ENCODE results near the gene ERC2.

The ERC2 gene

DNA sequence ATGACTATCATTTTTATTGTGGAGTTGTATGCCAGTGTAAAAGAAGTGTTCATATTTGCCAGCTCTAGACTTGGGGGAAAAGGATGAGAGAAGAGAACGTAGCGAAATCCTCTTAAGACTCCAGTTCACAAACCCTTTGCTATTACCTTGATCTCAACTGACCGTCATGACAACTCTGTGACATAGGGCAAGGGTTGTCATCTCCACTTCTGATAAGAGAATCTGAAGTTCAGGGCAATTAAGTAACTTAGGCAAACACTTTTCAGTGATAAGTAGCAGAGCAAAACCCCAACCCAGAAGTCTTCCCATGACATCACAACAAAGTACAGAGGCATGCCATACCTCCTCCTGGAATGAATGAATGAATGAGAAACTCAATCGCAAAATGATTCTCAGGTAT is 940.9 kb downstream of the ERC2 start:
- DNase-seq: no peak

DNA sequence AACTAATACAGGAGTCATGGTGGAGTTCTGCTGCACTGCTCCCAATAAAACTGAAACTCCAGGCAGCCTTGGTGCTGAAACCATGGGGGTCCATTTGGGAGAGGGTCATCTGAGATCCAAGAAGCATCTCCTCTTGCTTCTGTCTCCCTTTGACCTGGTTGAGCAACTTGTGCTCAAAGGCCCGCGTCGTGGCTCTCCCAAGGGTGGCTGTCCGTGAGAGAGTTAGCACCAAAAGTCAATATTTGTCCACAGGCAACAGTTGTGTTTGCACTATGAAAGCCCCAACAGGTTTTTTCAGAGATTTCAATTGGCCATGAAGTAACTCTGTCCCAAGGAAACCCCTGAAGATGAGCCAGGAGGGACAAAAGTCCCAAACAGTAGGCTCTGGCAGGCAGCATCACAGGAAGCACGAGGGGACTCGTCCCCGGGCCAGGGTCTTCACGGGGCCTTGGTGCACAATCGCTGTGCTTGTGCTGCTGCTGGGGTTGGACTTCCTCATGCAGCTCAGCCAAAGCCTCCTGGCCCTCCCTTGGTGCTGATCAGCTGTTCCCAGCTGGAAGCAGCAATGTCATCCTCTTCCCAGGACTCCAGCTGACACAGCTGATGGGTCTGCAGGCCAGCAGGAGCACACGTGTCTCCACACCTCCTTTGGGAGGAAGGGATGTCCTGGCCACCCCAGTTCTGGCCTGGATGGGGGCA is 941.8 kb downstream of the ERC2 start:
- no peak for DNase-seq

DNA sequence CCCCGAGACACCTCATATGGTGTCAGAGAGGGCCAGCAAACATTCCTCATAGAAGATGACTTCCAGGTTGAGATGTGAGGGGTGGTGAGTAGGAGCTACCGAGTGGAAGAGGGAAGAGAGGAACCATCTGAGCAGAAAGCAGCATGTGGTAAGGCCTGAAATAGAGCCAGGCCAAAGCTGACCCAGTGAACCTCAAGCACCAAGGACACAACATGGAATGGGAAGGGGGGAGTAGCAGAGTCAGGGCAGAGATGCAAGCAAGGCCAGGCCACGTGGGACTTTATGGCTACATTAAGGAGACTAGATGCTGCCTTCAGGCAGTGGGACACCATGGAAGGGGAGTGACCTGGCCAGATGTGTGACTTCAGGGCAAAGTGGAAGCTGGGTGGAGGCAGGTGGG is 942.8 kb downstream of the ERC2 start:
- no peak for DNase-seq

DNA sequence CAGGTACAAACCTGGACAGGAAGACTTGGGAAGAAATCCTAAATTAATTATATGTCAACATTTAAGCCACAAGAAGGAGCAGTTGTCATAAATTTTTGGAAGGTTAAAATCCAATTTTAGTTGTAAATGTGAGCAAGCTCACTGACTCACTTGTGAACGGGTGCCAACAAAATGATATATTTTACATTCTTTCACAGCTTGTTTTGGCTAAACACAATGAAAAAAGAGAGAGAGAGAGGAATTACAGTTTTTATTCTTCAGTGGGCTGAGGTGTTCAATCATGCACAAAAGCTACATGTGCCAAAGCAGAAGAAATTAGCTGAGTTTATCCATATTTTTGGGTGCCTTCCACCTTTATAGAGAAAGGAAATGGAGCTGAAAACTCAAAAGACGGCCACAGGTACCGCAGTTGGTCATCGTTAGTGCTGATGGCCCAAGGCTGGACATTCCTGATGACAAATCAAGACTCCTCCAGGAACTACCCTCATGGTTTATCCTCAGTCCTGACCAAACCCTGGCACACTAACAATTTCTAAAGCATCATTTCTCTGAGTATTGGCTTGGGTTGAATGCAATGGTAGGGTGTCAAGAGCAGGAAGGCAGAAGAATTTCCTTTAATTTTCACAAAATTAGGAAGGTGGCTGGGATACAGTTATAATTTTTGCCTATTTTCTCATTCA is 943.6 kb downstream of the ERC2 start:
- no peak for DNase-seq

DNA sequence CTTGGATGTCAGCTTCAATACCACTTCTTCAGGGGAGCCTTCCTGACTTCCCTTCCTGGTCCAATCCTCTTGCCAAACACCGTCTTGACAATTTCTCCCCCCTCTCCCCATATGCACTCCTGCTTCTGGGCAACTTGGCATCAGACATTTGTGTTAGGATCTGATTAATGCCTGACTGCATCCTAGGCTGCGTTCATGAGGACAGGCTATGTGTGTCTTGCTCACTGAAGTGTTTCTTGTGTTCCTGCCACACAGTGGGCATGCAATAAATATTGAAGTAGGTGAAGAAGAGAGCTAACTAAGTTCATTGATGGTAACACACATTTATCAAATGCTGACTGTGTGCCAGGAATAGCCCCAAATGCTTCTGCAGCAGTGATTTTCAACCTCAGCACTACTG is 944.8 kb downstream of the ERC2 start:
- no peak for DNase-seq

DNA sequence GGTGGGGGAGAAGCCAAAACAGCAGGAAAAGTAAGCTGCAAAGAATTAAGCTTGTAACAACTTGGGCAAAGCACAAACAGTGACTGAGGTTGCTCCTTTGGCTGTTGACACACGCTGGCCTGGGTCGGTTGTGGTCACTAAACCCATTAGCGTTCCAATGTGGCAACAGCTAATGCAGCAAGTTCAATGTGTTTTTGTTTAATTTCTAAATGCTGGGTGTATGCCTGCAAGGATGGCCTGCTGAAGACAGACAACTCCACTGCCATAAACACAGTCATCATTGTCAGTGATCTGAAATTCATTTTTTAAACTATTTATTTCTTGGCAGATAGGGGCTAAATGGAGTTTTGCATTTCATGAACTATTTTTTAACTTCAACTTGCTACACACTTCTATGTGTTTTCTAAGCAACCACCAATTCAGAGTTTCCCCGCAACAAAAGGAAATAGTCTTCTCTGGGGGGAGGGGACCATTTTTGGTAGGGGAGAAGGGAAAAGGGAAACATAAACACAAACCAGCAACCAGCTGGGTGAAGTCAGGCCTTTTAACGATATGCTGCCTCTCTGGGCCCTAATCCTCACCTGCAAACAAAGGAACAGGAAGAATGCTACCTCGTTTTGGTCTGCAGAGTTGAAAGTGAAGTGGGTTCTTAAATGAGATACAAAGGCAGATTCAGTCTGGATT is 946.4 kb downstream of the ERC2 start:
- DNase-seq: no peak

DNA sequence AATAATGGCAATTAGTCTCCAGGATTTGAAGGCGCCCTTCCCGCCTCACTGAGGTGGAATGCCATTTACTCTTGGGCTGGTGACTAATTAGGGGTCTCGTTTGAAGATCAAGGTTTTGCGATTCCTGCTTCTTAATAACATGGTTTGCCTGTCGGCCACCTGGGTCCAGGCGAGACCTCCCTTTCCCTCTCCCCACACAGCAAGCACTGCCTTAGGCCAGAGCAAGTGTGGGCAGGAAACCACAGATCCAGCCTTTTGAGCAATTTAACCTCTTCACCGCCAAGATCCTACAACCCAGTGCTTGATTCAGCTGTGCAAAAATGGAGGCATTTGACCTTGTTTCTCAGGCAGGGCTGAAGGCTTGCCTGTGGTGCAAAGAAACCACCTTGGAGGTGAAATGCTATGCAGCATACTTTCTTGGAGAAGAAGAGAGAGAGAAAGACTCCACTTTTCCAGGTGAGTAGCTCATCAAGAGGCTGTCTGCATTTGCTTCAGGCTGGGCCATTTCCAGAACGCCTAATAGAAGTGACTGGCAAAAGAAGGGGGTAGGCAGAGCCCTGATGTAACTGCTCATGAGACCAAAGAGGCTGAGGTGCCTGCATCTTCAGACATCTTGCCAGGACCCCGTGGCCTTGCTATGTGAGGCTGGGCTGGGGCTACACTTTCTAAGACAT is 947.1 kb downstream of the ERC2 start:
- no peak for DNase-seq

DNA sequence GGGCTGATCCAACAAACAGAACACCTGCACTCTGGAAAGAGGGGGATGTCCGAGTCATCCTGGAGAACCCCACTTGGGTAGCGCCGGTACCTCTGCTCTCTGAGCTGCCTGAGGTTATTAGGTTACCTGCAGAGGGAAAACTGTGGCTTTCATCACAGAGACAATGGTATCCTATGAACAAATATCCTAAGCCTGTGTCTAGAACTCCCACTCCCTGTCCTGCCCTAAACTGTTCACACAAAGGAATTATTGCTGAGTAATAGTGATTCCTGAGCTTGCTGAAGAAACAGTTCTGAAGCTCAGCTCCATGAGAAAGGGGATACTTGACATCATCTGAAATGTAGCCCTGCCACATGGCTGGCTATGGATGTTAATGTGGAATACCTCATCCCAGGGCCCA is 949.2 kb downstream of the ERC2 start:
- no peak for DNase-seq

DNA sequence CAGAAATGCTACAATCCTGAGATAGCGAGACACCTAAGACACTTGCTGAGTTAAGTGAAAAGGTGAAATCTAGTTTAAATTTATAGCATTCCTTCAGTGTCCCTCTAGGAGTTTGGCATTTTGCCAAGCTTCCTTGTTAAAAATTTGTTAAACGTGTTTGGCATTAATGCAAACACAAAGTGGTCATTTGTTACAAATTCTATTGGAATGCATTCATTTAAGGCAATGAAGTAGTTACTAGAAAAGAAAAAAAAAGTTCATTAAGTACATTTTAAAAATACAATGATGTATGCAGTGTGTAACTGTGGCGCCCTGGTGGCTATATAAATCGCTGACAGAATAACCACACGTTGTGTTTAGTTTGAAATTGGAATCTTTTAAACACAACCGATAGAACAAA is 949.8 kb downstream of the ERC2 start:
- no peak for DNase-seq

DNA sequence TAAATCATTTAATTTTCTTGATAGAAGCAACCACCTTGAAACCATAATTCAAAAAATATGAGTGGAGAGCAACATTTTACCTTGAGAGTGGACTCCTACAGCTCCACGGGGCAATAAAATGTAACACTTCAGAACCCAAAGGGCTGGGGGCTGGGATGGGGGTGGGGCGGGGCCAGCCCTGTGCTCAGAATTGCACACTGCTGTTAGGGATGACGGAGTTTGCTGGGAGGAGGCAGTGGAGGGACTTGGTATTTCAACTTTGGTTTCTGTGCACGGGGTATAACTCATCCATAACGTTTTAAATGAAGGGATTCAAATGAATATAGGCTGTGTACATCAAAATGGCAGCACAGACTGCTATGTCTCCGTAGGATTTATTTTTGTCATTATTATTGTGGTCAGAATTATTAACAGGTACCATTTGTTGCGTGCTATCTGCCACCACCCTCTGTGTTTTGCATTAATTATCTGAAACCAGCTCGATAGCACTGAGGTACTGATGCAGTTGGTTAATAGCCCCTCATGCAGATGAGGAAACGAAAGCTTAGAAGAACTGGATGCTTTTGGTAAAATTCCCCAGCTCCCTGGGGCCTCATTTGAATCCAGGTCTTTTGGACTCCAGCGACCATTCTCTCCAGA is 951.8 kb downstream of the ERC2 start:
- DNase-seq: no peak

DNA sequence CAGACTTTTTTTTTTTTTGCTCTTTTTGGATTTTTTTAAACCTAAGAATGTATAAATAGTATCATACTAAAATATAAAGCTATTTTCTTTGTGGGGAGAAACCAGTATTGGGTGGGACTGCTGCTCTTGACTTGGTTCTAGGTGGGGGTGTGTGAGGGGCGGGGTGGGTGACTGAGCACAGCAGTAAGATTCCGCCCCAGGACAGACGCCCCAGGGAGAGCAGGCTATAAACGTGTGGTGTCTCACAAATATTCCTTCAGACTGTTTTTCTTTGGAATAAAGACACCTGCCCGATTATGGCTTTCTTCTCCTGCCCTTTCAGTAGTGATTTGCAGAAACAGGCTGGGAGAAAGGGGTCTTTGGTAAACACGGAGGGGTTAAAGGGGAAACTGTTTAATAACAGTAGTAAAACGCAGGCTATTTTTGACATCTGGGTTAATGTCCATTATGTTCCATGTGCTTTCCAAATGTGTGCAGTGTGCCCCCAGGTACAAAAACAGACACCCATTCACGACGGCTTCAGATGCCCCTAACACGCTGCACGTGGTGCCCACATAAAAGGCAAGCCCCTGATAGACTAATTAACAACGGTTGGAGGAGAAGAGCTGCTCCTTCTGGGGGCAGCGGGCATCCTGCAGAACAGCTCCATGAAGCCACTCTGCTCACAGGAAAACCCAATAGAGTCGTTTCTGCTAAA is 952.6 kb downstream of the ERC2 start:
- DNase-seq: no peak

DNA sequence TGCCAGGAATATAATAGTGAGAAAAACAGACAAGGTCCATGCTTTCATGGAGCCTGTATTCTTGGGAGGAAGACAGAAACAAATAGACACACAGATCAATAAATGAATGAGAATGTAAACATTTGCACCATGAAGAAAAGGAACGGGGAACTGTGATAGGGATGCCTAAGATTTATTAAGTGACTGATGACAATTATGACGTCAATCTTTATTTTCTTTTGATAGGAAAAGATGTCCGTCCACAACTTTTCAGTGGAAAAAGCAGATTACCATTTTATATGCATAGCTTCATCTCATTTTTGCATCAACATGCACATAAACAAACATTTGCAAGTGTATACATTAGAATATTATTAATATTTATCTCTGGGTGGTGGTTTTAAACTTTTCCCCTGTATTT is 953.3 kb downstream of the ERC2 start:
- DNase-seq: no peak

DNA sequence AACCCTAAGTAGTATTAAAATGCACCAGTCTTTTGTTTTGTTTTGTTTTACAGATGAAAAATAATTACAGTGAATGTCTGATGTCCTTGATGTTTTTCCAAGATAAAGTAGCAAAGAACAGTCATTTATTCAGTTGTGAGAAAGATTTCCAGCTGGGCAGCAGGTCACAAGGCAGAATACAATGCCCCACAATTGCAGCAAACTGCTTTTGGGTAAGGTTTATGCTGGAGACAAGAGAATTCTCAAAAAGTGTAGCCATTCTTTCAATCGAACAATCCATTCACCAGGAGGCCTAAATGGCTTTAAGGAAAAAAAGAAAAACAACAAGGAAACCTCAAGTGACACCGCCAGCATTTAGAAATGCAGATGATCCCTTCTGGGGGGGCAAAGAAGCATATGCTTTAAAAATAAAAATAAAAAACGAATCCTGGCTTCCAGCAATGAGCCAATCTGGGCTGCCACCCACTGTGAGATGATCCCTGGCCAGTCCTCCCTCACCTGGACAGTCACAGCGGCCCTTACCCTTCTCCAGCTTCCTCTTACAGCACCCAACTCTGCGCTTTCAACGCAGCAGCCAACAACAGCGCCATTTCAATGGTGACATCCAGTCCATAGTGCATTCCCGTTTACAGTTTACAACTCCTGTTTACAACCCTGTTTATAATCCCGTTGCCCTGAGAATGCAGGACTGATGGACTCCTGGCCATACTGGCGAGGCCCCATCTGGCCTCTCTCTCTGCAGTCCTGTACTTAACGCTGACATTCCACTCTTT is 955.5 kb downstream of the ERC2 start:
- DNase-seq: no peak

DNA sequence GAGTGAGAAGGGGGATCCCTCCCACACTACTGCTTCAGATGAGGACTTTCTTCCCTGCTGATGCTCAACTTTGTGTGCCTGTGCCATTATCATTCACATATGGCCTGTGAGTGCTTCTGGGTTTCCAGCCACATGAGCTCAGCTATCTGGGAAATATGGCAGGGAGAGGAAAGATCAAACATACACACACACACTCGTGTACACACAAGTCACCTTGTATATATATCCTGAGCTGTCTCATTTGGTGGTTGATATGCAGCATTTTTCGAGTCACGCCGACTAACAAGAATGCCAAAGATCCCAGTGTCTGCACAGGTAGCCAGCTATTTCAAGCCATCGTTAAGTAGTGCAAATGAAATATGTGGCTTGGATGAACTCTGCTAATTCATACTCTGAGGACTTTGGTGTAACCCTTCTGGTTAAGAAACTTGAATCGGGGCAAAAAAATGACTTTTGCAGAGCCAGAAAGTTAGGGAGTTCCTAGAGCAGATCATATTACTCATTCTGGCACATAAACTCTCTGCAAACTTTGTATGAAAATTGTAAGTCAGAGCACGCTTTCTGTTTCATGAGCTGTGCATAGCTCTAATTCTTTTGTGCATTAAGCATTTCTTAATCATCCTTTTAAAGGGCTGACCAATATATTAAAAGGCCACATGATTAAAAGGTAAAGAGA is 956.2 kb downstream of the ERC2 start:
- no peak for DNase-seq

DNA sequence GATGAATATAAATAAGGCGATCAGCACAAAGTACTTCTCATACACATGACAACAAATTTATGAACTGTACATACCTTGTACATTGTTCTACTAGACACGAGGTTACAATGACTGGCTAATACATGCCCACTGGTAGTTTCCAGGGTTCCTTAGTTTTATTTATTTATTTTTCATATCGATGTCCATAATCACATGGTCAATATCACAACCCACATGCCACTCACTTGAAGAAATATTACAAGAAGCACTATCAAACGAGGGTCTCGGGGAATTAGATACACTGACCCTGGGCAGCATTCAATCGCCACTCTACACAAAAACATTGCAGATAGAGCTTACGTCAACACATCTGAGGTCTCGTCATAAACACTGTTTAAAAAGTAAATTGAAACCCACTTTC is 959.9 kb downstream of the ERC2 start:
- DNase-seq: no peak

DNA sequence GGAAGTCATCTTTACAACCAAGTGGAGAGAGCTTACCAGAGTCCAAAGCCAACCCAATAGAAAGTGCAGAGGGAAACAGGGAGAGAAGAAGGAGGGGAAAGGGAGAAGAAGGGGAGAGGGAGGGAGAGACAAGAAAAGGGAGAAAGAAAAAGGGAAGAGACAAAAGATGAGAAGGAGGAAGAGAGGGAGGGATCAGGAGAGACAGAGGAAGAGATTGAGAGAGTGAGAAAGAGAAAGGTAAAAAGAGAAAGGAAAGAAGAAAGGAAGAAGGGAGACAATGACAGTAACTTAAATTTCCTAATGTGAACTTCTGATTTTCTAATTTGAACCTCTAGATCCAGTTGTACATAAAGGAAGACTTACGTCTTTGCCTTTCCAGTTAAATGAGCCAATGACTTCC is 960.5 kb downstream of the ERC2 start:
- no peak for DNase-seq

DNA sequence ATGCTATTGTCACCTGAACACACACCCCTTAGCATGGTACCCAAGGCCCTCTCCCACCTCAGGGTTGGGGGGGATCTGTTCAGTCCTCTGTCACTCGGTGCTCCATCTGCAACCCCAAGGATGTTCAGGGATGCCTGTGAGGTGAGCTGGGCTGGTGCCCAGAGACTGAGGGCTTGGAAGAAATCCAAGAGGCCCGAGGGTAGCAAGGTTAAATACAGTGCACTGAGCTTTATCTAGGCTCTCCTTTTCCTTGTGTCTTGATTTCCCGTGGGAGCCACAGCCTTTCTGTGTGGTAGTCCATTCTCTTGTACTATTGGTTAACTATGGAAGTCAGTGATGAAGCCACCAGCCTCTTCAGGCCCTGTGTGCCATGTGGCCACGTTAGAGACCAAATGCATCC is 962.5 kb downstream of the ERC2 start:
- no peak for DNase-seq

DNA sequence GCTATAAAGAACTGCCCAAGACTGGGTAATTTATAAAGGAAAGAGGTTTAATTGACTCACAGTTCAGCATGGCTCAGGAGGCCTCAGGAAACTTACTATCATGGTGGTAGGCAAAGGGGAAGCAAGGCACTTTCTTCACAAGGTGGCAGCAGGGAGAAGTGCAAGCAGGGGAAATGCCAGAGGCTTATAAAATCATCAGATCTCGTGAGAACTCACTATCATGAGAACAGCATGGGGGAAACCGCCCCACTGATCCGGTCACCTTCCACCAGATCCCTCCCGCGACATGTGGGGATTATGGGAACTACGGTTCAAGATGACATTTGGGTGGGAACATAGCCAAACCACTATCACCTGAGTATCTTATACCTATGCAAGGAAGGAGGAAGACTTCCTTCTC is 963.2 kb downstream of the ERC2 start:
- peak in 1 of 2 experiments; percentile 26 for DNase-seq

DNA sequence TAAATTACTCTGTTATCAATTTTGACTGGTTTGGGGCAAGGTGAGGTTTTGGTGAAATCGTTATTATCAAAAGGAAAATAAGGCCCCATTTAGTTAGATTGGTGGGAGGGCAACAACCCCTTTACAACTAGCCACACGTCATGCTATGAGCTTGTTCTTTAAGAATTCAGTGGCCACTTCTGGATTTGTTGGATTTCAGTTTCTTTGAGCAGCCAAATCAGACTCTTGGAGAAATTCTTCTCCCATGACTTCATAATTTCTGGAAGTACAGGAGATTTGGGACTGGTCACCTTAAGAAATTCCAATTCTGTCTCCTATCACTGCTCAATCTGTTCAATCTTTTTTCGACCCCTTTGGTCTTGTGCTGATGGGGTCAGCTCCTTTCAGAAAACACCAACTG is 966.4 kb downstream of the ERC2 start:
- DNase-seq: no peak

DNA sequence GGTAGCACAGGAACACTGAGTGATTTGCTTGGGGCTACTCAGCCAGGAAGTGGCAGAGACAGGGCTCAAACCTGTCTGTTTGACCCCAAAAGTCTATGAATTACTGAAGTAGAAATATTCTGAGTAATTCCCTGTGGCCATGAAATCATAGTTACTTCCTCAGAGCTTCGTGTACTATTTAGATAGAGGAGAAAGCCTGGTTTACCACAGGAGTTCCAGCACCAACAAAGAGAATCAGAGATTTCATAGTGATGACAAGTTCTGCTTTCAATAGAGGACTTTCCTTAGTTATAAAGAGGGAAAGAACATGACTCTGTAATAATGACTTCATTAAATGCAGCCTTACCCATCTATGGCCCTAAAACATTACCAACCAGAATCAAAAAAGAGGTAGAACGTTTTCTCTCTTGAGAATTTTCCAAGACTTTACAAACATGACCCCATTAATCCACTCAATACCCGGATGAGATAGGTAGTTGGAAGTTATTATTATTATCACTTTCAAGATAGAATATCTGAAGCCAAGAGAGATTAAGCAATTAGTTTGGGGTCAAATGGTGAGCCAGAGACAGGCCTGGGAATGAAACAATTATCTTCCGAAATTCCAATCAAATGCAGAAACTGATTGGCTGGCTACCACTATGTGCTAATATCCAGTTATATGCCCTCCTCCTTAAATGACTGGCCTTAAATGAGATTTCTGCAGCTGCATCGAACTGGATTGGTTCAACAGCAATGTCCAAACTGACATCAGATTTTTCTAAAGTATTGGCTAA is 967.5 kb downstream of the ERC2 start:
- DNase-seq: no peak
